ENCODE results near the gene USH1C.

DNA sequence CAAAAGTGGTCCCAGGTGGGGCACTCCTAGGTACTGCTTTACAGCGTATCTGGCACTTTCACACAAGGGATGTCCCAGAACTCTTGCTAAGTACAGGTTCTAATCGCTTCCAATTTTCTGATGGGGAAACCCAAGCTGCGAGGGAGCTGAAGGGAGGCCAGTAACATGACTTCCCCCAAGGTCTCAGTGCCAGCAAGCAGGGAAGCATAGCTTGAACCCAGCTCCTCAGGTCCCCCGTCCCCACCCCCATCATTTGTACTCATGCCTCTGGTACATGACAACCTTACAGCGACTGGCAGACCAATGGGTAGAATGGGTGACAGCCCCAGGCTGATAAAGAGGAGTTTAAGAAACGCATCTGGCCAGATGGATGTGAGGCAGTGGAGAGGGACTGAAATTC is 66.9 kb downstream of the USH1C start:
- TF ChIP-seq GATA2 (IDR thresholded peaks at IDR 0.05; ENCODE audit: low read depth, low read length) (no peak), GATA3 (IDR thresholded peaks at IDR 0.05; ENCODE audit: low read depth, low read length) (no peak)
